PC-3 (cell line): ENCODE results near the gene DUSP22. TPM values are rescaled to one million over a fixed set of nuclear protein-coding genes. Genes with fewer than 3 reads are reported as not detected.

Experiments
- ATAC-seq: fragments of 200-7000 bp; cut with Tn5 transposase; 2 replicates; pipeline ENCODE4 v1.9.1; 2020; ENCODE audit warnings: mild to moderate bottlenecking, moderate library complexity
- BruUV-seq: library from RNA; stranded (reverse); fragments of 400-500 nt; replicated peaks from 2 replicates; lab custom pipeline; 2021; lab: Mats Ljungman, UMichigan
- CTCF ChIA-PET: fragments of 300-600 bp; sonication (Branson Sonifier 250); formaldehyde crosslinking; loops from one replicate; lab custom pipeline; 2022; ENCODE audit warnings: antibody characterized with exemption; lab: Charles Lee
- POLR2A ChIA-PET: fragments of 300-600 bp; sonication (Branson Sonifier 250); formaldehyde crosslinking; loops from one replicate; lab custom pipeline; 2022; ENCODE audit warnings: antibody characterized with exemption; ENCODE audit not compliant: unreplicated experiment; lab: Charles Lee
- DNase-seq: peaks from one replicate; pipeline ENCODE4 v3.0.0-alpha.2; 2015
- H2AFZ ChIP-seq: fragments of 300-600 bp; sonication (generic); 2 replicates; pipeline ENCODE4 v1.6.0; 2016; ENCODE audit warnings: antibody characterized with exemption, low read length
- H3F3A ChIP-seq: fragments of 300-600 bp; sonication (generic); one replicate; pipeline ENCODE4 v1.6.0; 2017; ENCODE audit warnings: antibody characterized with exemption, low read length, control low read depth, mild to moderate bottlenecking; ENCODE audit not compliant: unreplicated experiment
- H3K27ac ChIP-seq: fragments of 300-600 bp; sonication (generic); 2 replicates; pipeline ENCODE4 v1.5.1; 2016; ENCODE audit warnings: mild to moderate bottlenecking, low read length
- H3K27me3 ChIP-seq: fragments of 300-600 bp; sonication (generic); 2 replicates; pipeline ENCODE4 v1.6.1; 2016; ENCODE audit warnings: low read length, mixed read lengths
- H3K36me3 ChIP-seq: fragments of 300-600 bp; sonication (generic); 2 replicates; pipeline ENCODE4 v1.6.1; 2016; ENCODE audit warnings: low read depth, mixed run types, low read length, mixed read lengths
- H3K4me1 ChIP-seq: fragments of 300-600 bp; sonication (generic); 2 replicates; pipeline ENCODE4 v1.5.1; 2016; ENCODE audit warnings: low read length; ENCODE audit not compliant: insufficient read depth
- H3K4me2 ChIP-seq: fragments of 300-600 bp; sonication (generic); 2 replicates; pipeline ENCODE4 v1.6.0; 2016; ENCODE audit warnings: low read length
- H3K4me3 ChIP-seq: fragments of 300-600 bp; sonication (generic); 2 replicates; pipeline ENCODE4 v1.5.1; 2016; ENCODE audit warnings: mild to moderate bottlenecking, low read length, mixed read lengths
- H3K79me2 ChIP-seq: fragments of 300-600 bp; sonication (generic); 2 replicates; pipeline ENCODE4 v1.6.1; 2017; ENCODE audit warnings: low read length, mixed read lengths
- H3K9ac ChIP-seq: fragments of 300-600 bp; sonication (generic); 2 replicates; pipeline ENCODE4 v1.6.0; 2016; ENCODE audit warnings: mild to moderate bottlenecking, low read length
- H3K9me2 ChIP-seq: fragments of 300-600 bp; sonication (generic); replicated peaks from 2 replicates; pipeline ENCODE4 v1.6.1; 2016; ENCODE audit warnings: mixed run types, low read length, mixed read lengths
- H3K9me3 ChIP-seq: fragments of 300-600 bp; sonication (generic); 2 replicates; pipeline ENCODE4 v1.6.1; 2016; ENCODE audit warnings: low read length, mixed read lengths
- H4K20me1 ChIP-seq: fragments of 300-600 bp; sonication (generic); 2 replicates; pipeline ENCODE4 v1.6.1; 2016; ENCODE audit warnings: low read length, mixed read lengths
- EZH2 ChIP-seq: fragments of 300-600 bp; sonication (generic); IDR thresholded peaks from one replicate; pipeline ENCODE4 v1.6.1; 2017; ENCODE audit warnings: antibody characterized with exemption, mild to moderate bottlenecking, low read length; ENCODE audit not compliant: unreplicated experiment
- EZH2phosphoT487 ChIP-seq: fragments of 300-600 bp; sonication (generic); IDR thresholded peaks from 2 replicates; pipeline ENCODE4 v1.6.1; 2018; ENCODE audit warnings: mild to moderate bottlenecking, antibody characterized with exemption, low read length, borderline replicate concordance
- intact Hi-C: fragments of 100-400 bp; cut with micrococcal nuclease; formaldehyde crosslinking; loops from 2 replicates; pipeline ENCODE4 v1.9.0; 2023
- total RNA-seq: library from RNA; depleted of rRNA; stranded (reverse); fragments of >200 nt; gene quantifications from 2 replicates; pipeline ENCODE4 v1.2.3, GENCODE V29; 2014
- TF ChIP-seq, protein P1 (sequence below): fragments of 300-600 bp; sonication (generic); conservative IDR thresholded peaks from 2 replicates; pipeline ENCODE4 v1.5.1; 2017; ENCODE audit warnings: antibody characterized with exemption, low read depth, mild to moderate bottlenecking, low read length

DUSP22 gene
- total RNA-seq, 1 experiment from 2014 or later: 37.8 TPM

DNA sequence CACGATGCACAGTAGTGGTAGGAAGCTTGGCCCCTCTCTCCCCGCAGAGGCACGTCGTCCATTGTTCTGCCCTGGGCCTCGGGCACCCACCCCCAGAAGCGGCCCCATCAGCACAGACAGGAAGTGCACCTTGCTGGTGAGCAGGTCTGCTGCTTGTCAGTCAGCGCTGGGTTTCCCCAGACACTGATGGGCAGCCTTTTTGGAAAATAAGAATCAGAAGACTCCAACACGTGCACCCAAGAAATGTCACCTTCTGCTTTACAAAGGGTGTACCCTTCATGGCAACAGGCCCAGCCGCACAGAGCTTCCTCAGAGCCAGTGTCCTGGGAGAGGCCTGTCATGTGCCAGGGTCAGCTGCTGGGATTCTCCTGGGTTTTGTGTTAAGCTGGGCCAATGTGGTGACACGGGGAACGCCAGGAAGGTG, 64.6 kb downstream of the DUSP22 start:
- H3K4me1 ChIP-seq: no peaks in the 10 kb centered on the region
- intact Hi-C loops: no loop called here
- DNase-seq (no peak), ATAC-seq (no peak)
- ChIA-PET POLR2A (no interaction called here), CTCF (no interaction called here)
- H2AFZ ChIP-seq: no peak overlapping the region
- no peaks in the 10 kb centered on the region for H3K27me3 ChIP-seq
- H3K4me3 ChIP-seq: no peak overlapping the region
- no TSS peak for BruUV-seq
- no peak overlapping the region for H3K4me2 ChIP-seq
- H3K9me2 ChIP-seq: no peaks in the 10 kb centered on the region
- H3K9ac ChIP-seq: no peak overlapping the region
- no peaks in the 10 kb centered on the region for H3F3A ChIP-seq
- H3K79me2 ChIP-seq: no peaks in the 10 kb centered on the region
- TF ChIP-seq EZH2phosphoT487 (no peak), EZH2 (no peak)
- TF ChIP-seq, protein P1, sequence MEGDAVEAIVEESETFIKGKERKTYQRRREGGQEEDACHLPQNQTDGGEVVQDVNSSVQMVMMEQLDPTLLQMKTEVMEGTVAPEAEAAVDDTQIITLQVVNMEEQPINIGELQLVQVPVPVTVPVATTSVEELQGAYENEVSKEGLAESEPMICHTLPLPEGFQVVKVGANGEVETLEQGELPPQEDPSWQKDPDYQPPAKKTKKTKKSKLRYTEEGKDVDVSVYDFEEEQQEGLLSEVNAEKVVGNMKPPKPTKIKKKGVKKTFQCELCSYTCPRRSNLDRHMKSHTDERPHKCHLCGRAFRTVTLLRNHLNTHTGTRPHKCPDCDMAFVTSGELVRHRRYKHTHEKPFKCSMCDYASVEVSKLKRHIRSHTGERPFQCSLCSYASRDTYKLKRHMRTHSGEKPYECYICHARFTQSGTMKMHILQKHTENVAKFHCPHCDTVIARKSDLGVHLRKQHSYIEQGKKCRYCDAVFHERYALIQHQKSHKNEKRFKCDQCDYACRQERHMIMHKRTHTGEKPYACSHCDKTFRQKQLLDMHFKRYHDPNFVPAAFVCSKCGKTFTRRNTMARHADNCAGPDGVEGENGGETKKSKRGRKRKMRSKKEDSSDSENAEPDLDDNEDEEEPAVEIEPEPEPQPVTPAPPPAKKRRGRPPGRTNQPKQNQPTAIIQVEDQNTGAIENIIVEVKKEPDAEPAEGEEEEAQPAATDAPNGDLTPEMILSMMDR: no peak
- no peaks in the 10 kb centered on the region for H3K36me3 ChIP-seq
- no peaks in the 10 kb centered on the region for H3K9me3 ChIP-seq
- no peaks in the 10 kb centered on the region for H4K20me1 ChIP-seq
- H3K27ac ChIP-seq: no peak overlapping the region

DNA sequence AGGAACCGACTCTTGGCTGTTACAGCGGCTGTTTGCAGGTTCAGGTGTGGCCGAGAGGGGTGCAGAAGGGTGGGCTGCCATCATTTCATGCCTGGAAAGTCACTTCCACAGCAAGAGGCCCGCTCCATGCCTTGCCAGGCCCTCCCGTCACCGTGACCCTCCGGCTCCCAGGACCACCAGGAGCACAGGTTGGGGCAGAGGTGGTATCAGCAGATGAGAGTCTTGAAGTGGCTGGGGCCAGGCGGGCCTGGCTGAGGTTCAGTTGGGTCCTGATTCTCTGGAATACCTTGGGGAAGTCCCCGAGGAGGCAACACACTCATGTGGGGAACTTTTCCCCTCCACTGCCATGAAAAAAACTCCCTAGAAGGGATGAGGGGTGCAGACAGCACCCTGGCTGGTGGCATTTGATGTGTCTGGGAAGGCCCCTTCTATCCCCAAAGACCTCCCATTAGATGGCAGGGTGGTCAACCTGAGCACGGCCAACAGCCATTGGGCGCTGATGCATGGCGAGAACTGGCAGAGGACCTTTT, 65.0 kb downstream of the DUSP22 start:
- POLR2A ChIA-PET: no interaction called here
- no peaks in the 10 kb centered on the region for H4K20me1 ChIP-seq
- no peak overlapping the region for H3K27ac ChIP-seq
- H3K36me3 ChIP-seq: no peaks in the 10 kb centered on the region
- CTCF ChIA-PET: no interaction called here
- DNase-seq: no peak
- H3K4me3 ChIP-seq: no peak overlapping the region
- no peaks in the 10 kb centered on the region for H3K4me1 ChIP-seq
- H3F3A ChIP-seq: no peaks in the 10 kb centered on the region
- no peak overlapping the region for H2AFZ ChIP-seq
- H3K9ac ChIP-seq: no peak overlapping the region
- no peaks in the 10 kb centered on the region for H3K9me2 ChIP-seq
- no TSS peak for BruUV-seq
- intact Hi-C loops: no loop called here
- TF ChIP-seq, protein P1: no peak
- no peak for TF ChIP-seq EZH2
- TF ChIP-seq EZH2phosphoT487: no peak
- H3K27me3 ChIP-seq: no peaks in the 10 kb centered on the region
- H3K79me2 ChIP-seq: no peaks in the 10 kb centered on the region
- H3K4me2 ChIP-seq: no peak overlapping the region
- no peaks in the 10 kb centered on the region for H3K9me3 ChIP-seq
- no peak for ATAC-seq

DNA sequence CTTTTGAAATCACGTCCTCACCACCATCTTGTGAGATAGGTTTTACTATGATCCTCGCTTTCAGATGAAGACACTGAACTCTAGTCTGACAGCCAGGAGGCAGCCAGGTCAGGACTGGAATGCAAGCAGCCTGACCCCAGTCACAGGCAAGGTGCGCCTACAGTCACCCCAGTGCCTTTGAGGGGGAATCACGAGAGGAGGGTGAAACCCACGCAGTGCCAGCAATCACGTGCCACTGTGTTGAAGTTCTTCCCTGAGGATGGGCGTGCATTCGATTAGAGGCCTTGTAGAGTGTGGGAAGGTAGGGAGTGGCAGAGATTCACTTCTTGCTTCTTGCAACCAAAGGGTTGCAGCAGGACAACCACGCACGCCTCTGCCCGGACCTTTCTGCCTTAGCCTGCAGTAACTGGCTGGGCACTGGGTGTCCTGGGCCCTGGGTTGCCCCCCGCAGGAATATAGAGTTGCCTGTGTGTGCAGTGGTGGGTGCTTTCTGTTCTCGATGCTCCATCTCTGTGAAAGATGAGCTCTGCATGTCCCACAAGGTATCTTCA, 65.6 kb downstream of the DUSP22 start:
- Histone ChIP-seq H4K20me1 (no peaks in the 10 kb centered on the region), H3K9me2 (no peaks in the 10 kb centered on the region), H3K4me2 (no peak overlapping the region), H3F3A (no peaks in the 10 kb centered on the region), H3K4me1 (no peaks in the 10 kb centered on the region), H3K79me2 (no peaks in the 10 kb centered on the region), H3K27ac (no peak overlapping the region), H2AFZ (no peak overlapping the region), H3K9ac (no peak overlapping the region), H3K4me3 (no peak overlapping the region), H3K9me3 (no peaks in the 10 kb centered on the region), H3K27me3 (no peaks in the 10 kb centered on the region), H3K36me3 (no peaks in the 10 kb centered on the region)
- no peak for ATAC-seq
- intact Hi-C loops: no loop called here
- TF ChIP-seq, protein P1: no peak
- TF ChIP-seq EZH2 (no peak), EZH2phosphoT487 (no peak)
- no peak for DNase-seq
- ChIA-PET CTCF (no interaction called here), POLR2A (no interaction called here)
- no TSS peak for BruUV-seq
